Transverse colon (tissue), 4 donors: ENCODE measurements around the gene LGALS3BP. TPM values are rescaled to one million over a fixed set of nuclear protein-coding genes. Genes with fewer than 3 reads are reported as not detected.

Experiments used
- DNase-seq: peaks from one replicate; pipeline ENCODE4 v3.0.0-alpha.2; 2019
- H3K27ac ChIP-seq, 4 donors: fragments of 200-600 bp; sonication (generic); 2 replicates each; pipeline ENCODE4 v1.5.1; 2016 to 2018; ENCODE audit warnings: inconsistent platforms in 4 of 4
- H3K27me3 ChIP-seq: fragments of 200-600 bp; sonication (generic); 2 replicates; pipeline ENCODE4 v1.5.1; 2017; ENCODE audit warnings: inconsistent platforms
- H3K36me3 ChIP-seq, 4 donors: fragments of 200-600 bp; sonication (generic); 2 replicates each; pipeline ENCODE4 v1.5.1; 2017 to 2019; ENCODE audit warnings: inconsistent platforms in 4 of 4
- H3K4me1 ChIP-seq, 4 donors: fragments of 200-600 bp; sonication (generic); 2 replicates each; pipeline ENCODE4 v1.5.1; 2017 to 2020; ENCODE audit warnings: inconsistent platforms in 4 of 4
- H3K4me3 ChIP-seq, 4 donors: fragments of 200-600 bp; sonication (generic); 1 replicate in 1 of 4; 2 replicates in 3 of 4; pipeline versions ENCODE4 v1.5.1 to v1.6.1; 2017 to 2019; ENCODE audit warnings: inconsistent platforms in 4 of 4
- H3K9me3 ChIP-seq, 2 donors: fragments of 200-600 bp; sonication (generic); 2 replicates each; pipeline ENCODE4 v1.5.1; 2017 to 2019; ENCODE audit warnings: inconsistent platforms in 2 of 2
- EP300 ChIP-seq: sonication (generic); formaldehyde crosslinking; IDR thresholded peaks from one replicate; pipeline ENCODE4 v1.6.1; 2017; ENCODE audit warnings: antibody characterized with exemption, low read depth
- POLR2A ChIP-seq: fragments of 450-650 bp; IDR thresholded peaks from one replicate; pipeline ENCODE4 v1.6.1; 2016; ENCODE audit warnings: antibody characterized with exemption, mild to moderate bottlenecking, moderate library complexity
- POLR2AphosphoS5 ChIP-seq, 3 donors: sonication (generic); formaldehyde crosslinking; IDR thresholded peaks; one replicate each; pipeline ENCODE4 v1.6.1; 2016; ENCODE audit warnings: antibody characterized with exemption in 3 of 3
- WGBS, 2 donors: methylation state at CpG; one replicate each; pipeline ENCODE4 v1.1.5; 2018; ENCODE audit warnings: low coverage in 1 of 2; 5-methylcytosine and 5-hydroxymethylcytosine counted together
- in situ Hi-C, 4 donors: fragments of 200-750 bp; cut with MboI; loops; one replicate each; pipeline versions ENCODE4 v1.15.0 to v1.15.1; 2017; ENCODE audit warnings: low sequenced_read_pairs in 3 of 4, low pct_ligation_motif_present in 1 of 4, low pct_unique_long_range_greater_than_20kb in 1 of 4
- intact Hi-C: fragments of 100-400 bp; cut with DNase I; formaldehyde crosslinking; loops from one replicate; pipeline ENCODE4 v1.15.1; 2023; ENCODE audit warnings: low total_unique reads
- total RNA-seq, 4 donors: library from RNA; depleted of rRNA; stranded (reverse); fragments of >200 nt; gene quantifications; one replicate each; pipeline ENCODE4 v1.1.0, GENCODE V29; 2016
- TF ChIP-seq, protein P1 (sequence below), 5 experiments: fragments of 200-600 bp in 3 of 5; fragments of 450-650 bp in 2 of 5; sonication (generic) in 3 of 5; IDR thresholded peaks; 1 replicate in 2 of 5; 2 replicates in 3 of 5; pipeline ENCODE4 v1.5.1; 2016 to 2017; ENCODE audit warnings: antibody characterized with exemption in 5 of 5, inconsistent platforms in 3 of 5, mild to moderate bottlenecking in 2 of 5, moderate library complexity in 1 of 5

LGALS3BP gene
- total RNA-seq, 4 donors from 2014 or later, result 796 to 1,440 (median 1,077) TPM

DNA sequence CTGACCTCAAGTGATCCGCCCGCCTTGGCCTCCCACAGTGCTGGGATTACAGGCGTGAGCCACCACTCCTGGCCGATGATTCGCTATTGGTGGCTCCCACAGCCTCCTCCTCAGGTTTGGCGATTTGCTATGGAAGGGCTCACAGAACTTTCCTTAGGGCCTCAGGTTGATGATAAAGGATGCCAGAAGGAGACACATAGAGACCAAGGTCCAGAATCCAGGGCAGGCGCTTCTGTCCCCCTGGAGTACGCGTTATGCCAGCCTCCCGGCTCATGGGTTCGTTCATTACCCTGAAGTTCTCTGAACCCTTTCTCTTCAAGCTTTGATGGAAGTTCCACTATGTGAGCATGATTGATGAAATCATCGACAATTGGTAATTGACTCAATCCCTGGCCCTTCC lies 19.9 kb downstream of the LGALS3BP start:
- no peaks in the 10 kb centered on the region for H3K27me3 ChIP-seq
- peaks cover 0 to 18% (median 7%) of the 10 kb centered on the region in 4 donors for H3K4me1 ChIP-seq
- H3K9me3 ChIP-seq, result no peaks in the 10 kb centered on the region
- H3K36me3 ChIP-seq, result no peaks in the 10 kb centered on the region
- intact Hi-C loops (no loop called here), in situ Hi-C loops (loop anchor here in 1 of 4 donors (5.0 kb wide), 1 partner anchor 98 kb away; no protein-coding TSS in a partner anchor)
- TF ChIP-seq, protein P1, sequence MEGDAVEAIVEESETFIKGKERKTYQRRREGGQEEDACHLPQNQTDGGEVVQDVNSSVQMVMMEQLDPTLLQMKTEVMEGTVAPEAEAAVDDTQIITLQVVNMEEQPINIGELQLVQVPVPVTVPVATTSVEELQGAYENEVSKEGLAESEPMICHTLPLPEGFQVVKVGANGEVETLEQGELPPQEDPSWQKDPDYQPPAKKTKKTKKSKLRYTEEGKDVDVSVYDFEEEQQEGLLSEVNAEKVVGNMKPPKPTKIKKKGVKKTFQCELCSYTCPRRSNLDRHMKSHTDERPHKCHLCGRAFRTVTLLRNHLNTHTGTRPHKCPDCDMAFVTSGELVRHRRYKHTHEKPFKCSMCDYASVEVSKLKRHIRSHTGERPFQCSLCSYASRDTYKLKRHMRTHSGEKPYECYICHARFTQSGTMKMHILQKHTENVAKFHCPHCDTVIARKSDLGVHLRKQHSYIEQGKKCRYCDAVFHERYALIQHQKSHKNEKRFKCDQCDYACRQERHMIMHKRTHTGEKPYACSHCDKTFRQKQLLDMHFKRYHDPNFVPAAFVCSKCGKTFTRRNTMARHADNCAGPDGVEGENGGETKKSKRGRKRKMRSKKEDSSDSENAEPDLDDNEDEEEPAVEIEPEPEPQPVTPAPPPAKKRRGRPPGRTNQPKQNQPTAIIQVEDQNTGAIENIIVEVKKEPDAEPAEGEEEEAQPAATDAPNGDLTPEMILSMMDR (IDR thresholded peaks at IDR 0.05), result no peak
- TF ChIP-seq EP300 (no peak), POLR2AphosphoS5 (IDR thresholded peaks at IDR 0.05) (no peak), POLR2A (no peak)
- 77 to 96% methylated on average over 4 to 12 of the region's 12 CpGs for WGBS, 2 donors
- no peak overlapping the region for H3K4me3 ChIP-seq
- no peak overlapping the region for H3K27ac ChIP-seq
- DNase-seq, result no peak

DNA sequence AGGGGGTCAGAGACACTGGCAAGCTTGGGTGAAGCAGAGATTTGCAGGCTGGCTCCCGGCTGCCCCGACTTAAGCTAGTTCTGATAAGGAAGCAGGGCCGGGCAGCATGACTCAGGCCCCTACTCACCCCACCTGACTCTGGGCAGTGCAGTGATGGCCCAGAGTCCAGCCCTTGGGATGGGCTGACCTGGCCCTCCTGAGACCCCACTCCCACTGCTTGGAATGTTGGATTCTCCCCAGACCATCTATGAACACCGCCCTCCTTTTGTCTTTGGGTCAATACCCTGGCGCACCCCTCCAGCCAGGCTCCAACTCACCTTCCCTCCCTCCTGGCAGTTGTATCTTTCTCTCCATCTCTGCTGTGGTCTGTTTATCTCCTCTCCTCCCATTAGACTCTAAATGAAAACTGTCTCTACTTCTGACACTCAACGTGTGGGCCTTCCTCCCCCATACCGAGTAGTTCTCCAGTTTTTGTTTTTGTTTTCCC lies 21.0 kb downstream of the LGALS3BP start:
- H3K27ac ChIP-seq, result no peak overlapping the region
- H3K27me3 ChIP-seq, result no peaks in the 10 kb centered on the region
- H3K36me3 ChIP-seq, result no peaks in the 10 kb centered on the region
- in situ Hi-C loops, result loop anchor here in 1 of 4 donors (5.0 kb wide), 1 partner anchor 96 kb away; no protein-coding TSS in a partner anchor
- intact Hi-C loops, result no loop called here
- H3K4me3 ChIP-seq, result no peak overlapping the region
- H3K9me3 ChIP-seq, result no peaks in the 10 kb centered on the region
- 61 to 83% methylated on average over 4 to 7 of the region's 7 CpGs for WGBS, 2 donors
- peak; percentile 32 for DNase-seq
- H3K4me1 ChIP-seq, result peaks cover 0 to 18% (median 6%) of the 10 kb centered on the region in 4 donors
- TF ChIP-seq POLR2A, result no peak
- no peak for TF ChIP-seq EP300
- TF ChIP-seq POLR2AphosphoS5 (IDR thresholded peaks at IDR 0.05), result no peak
- TF ChIP-seq, protein P1 (IDR thresholded peaks at IDR 0.05), result no peak

DNA sequence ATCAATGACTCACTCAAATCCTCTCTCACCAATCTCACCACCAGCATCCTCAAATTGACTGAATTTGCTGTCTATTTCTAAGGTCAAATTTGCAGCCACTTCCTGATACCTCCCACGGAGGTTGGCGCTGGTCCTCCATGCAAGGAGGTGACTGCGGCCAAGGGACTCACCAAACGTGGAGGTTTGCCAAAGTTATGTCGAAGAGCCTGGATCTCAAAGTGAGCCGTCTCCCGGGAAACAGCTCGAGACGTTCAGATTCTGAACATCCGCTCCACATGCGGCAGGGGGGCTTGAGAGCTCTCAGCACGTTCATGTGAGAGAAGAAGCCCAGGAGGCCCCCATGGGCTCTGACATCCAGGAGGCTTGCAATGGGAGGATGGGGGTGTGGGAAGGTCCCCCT lies 22.6 kb downstream of the LGALS3BP start:
- WGBS, 2 donors, result 73% methylated on average over 12 of the region's 12 CpGs; no CpG with 5 or more reads in 1 of the 2 donors
- intact Hi-C loops (no loop called here), in situ Hi-C loops (loop anchor here in 1 of 4 donors (5.0 kb wide), 1 partner anchor 95 kb away; no protein-coding TSS in a partner anchor)
- no peak overlapping the region for H3K27ac ChIP-seq
- TF ChIP-seq POLR2AphosphoS5 (IDR thresholded peaks at IDR 0.05) (no peak), EP300 (no peak), POLR2A (no peak)
- TF ChIP-seq, protein P1 (IDR thresholded peaks at IDR 0.05), result no peak
- H3K27me3 ChIP-seq, result no peaks in the 10 kb centered on the region
- peaks cover 3 to 21% (median 8%) of the 10 kb centered on the region in 4 donors for H3K4me1 ChIP-seq
- no peak for DNase-seq
- no peaks in the 10 kb centered on the region for H3K9me3 ChIP-seq
- no peaks in the 10 kb centered on the region for H3K36me3 ChIP-seq
- H3K4me3 ChIP-seq, result no peak overlapping the region

DNA sequence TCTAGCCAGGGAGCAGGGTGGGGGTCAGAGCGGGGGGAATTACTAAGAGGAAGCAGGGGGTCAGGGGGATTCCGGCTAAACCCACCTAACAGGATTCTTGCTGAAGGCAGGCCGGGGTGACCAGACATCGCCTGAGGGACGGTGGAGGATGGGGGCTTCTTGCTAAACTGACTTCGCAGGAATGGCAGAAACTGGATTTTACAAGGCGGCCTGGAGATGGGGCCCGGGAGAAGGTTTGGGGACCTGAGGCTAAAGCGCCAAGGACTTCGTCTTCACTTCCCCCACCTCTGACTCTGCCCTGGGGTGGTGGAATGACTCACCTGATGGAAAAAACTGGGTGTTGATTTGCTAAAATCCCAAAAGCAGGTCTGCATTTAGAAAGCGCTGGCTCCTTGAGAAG lies 23.5 kb downstream of the LGALS3BP start:
- Histone ChIP-seq H3K4me1 (peaks cover 3 to 20% (median 6%) of the 10 kb centered on the region in 4 donors), H3K27ac (no peak overlapping the region), H3K4me3 (no peak overlapping the region), H3K27me3 (no peaks in the 10 kb centered on the region), H3K36me3 (no peaks in the 10 kb centered on the region), H3K9me3 (no peaks in the 10 kb centered on the region)
- in situ Hi-C loops, result loop anchor here in 1 of 4 donors (5.0 kb wide), 1 partner anchor 94 kb away; no protein-coding TSS in a partner anchor
- TF ChIP-seq POLR2A (no peak), EP300 (no peak), POLR2AphosphoS5 (IDR thresholded peaks at IDR 0.05) (no peak)
- TF ChIP-seq, protein P1 (IDR thresholded peaks at IDR 0.05), result no peak
- intact Hi-C loops, result no loop called here
- 44 to 86% methylated on average over 5 to 11 of the region's 11 CpGs for WGBS, 2 donors
- no peak for DNase-seq
